GM18867 (cell line): Measurements from ENCODE around the gene PRIMPOL.
"Not testable (repeated sequence)": the region's sequence is repeated elsewhere in the genome, so short reads cannot be mapped to it uniquely, and the experiment has no call there.

Experiments used
- ATAC-seq: cut with Tn5 transposase; IDR thresholded peaks from one replicate; pipeline ENCODE4 v1.9.1; 2021; ENCODE audit warnings: mild to moderate bottlenecking, moderate library complexity; ENCODE audit not compliant: unreplicated experiment

The PRIMPOL gene

DNA sequence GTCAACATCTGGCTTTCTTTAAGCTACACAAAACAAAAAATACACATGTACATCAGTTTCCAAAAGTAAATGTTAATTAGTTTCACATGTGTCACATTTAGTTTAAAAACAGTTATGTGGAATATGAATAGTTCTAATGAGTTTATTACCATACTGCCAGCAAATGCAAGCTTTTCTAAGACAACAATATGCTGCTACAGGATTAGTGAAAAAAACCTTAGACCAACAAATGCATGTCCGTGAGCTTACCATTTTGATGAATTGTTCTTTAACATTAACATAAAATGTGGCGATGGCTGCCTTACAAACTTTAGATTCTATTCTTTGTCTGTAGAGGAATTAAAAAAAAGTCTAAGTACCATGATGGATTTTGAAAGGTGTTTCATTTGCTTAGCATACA lies 52.6 kb downstream of the PRIMPOL start:
- no peak for ATAC-seq

GRCh38 chr4:184705692-184706091 lies 56.2 kb downstream of the PRIMPOL start:
- ATAC-seq: peak; percentile 84

- no peak for ATAC-seq
These were observed 56.9 kb downstream of the PRIMPOL start for GRCh38 chr4:184706453-184706852.

- no peak for ATAC-seq
These were observed 62.8 kb downstream of the PRIMPOL start for GRCh38 chr4:184712322-184712721.

- ATAC-seq: no peak
These were observed 64.3 kb downstream of the PRIMPOL start for GRCh38 chr4:184713887-184714286.

DNA sequence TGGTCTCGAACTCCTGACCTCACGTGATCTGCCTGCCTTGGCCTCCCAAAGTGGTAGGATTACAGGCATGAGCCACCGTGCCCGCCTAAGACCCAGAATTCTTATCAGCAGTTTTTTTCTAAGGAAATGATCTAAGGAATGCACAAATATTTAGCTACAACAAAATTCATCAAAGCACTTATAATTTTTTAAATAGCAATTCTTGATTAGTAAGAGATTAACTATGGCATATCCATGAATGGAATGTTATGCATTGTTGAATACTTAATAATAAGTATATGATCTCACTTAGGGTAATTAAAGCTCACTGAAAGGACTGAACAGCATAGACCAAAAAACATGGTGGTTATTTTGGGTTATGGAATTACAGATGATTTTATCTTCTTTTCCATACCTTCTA lies 66.0 kb downstream of the PRIMPOL start:
- ATAC-seq: no peak

- no peak for ATAC-seq
These were observed 69.9 kb downstream of the PRIMPOL start for GRCh38 chr4:184719407-184719806.

- ATAC-seq: no peak
These were observed 71.7 kb downstream of the PRIMPOL start for GRCh38 chr4:184721254-184721653.

- no peak for ATAC-seq
These were observed 73.3 kb downstream of the PRIMPOL start for GRCh38 chr4:184722798-184723197.

GRCh38 chr4:184727430-184727829 lies 77.9 kb downstream of the PRIMPOL start:
- no peak for ATAC-seq

- ATAC-seq: no peak
These were observed 79.3 kb downstream of the PRIMPOL start for GRCh38 chr4:184728858-184729257.

GRCh38 chr4:184729946-184730345 lies 80.4 kb downstream of the PRIMPOL start:
- ATAC-seq: no peak

GRCh38 chr4:184731056-184731455 lies 81.5 kb downstream of the PRIMPOL start:
- no peak for ATAC-seq

GRCh38 chr4:184732126-184732525 lies 82.6 kb downstream of the PRIMPOL start:
- ATAC-seq: no peak

- peak; percentile 89 for ATAC-seq
These were observed 84.4 kb downstream of the PRIMPOL start, which contains the start of gene CENPU for GRCh38 chr4:184733654-184734524. Gene CENPU, minus strand, starts transcription at chr4:184734096. Its CDS starts 34 bp downstream, at chr4:184734062.

DNA sequence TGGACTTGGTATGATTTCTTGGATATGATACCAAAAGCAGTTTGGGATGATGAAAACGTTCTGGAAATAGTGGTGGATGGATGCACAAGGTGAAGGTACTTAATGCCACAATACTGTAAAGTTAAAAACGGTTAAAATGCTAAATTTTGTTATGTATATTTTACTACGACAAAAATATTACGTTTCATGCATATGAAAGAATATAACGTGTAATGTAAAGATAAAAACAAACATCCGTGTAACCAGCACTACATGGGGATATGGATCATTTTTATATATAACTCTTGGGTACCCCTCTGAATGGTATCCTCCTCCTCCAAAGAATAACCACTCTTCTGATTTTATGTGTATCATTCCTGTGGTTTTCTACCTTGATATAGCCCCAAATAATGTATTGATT lies 85.2 kb downstream of the PRIMPOL start:
- no peak for ATAC-seq

- ATAC-seq: not testable (repeated sequence)
These were observed 90.0 kb downstream of the PRIMPOL start for GRCh38 chr4:184739575-184739974.

DNA sequence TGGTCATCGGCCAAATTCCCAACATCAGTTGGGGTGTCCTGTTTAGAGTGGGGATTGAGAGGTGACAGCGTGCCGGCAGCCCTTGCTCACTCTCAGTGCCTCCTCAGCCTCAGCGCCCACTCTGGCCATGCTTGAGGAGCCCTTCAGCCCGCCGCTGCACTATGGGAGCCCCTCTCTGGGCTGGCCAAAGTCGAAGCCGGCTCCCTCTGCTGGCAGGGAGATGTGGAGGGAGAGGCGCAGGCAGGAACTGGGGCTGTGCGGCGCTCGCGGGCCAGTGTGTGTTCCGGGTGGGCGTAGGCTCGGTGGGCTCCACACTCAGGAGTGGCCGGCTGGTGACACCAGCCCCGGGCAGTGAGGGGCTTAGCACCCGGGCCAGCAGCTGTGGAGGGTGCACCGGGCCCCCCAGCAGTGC lies 91.4 kb downstream of the PRIMPOL start:
- ATAC-seq: no peak

GRCh38 chr4:184741651-184742050 lies 92.1 kb downstream of the PRIMPOL start:
- not testable (repeated sequence) for ATAC-seq

DNA sequence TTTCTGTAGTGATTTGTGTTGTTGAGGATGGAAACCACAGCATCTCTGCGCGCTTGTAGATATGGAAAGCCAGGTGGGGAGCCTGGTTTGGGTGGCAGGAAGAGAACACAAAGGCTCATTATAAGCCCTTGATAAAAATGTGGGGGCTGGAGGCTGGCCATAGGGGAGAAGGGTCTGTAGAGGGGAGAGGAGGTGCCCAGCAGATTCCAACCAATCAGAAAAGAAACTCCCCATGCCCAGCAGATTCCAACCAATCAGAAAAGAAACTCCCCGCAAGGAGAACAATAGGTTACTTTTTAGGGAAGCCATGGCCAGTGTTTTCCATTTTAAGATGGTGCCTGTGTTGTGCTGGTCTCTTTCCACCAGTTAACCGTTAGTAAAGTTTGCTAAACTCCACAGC lies 94.1 kb downstream of the PRIMPOL start:
- no peak for ATAC-seq

DNA sequence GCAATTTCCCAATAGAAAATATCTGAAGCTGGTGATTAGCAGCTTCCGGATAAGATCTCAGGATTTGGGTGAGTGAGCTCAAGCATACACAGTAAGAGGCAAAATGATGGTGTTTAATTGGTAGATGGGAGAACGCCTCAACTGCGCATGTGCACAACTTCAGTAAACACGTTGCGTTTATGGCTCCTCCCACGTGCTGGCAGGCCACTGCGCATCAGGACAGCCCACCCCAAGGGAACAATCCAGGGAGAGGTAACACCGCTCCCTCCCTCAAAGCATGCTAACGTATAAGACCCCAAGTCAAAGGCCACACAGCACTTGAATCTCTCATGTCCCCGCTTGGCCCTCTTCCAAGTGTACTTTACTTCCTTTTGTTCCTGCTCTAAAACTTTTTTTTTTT lies 94.7 kb downstream of the PRIMPOL start:
- no peak for ATAC-seq
